ENCODE data around the gene SPATA19.

SPATA19 gene

GRCh38 chr11:133825666-133826065, 19.6 kb downstream of the SPATA19 start (continued):
- TF ChIP-seq ZSCAN18 (tag by site-specific recombination; IDR thresholded peaks at IDR 0.05): no peak
- TF ChIP-seq ZNF768 (tag by site-specific recombination; IDR thresholded peaks at IDR 0.05): no peak
- TF ChIP-seq ZNF621 (tag by site-specific recombination; IDR thresholded peaks at IDR 0.05): no peak

- POLR2A ChIA-PET: no interaction called here
Observed at GRCh38 chr11:133825156-133825555, 20.2 kb downstream of the SPATA19 start.

More at GRCh38 chr11:133825156-133825555, 20.2 kb downstream of the SPATA19 start:
- CTCF ChIA-PET: no interaction called here
- Histone ChIP-seq H3K4me3 (ENCODE audit: low read depth, low read length) (no peak overlapping the region), H3K27ac (ENCODE audit: extremely low read depth, low read depth, low read length) (no peak overlapping the region), H3K36me3 (ENCODE audit: control insufficient read depth in 2 of 2, insufficient read depth in 1 of 2, low read length in 2 of 2) (no peaks in the 10 kb centered on the region), H3K9me3 (ENCODE audit: control insufficient read depth, insufficient read depth, low read depth, low read length) (no peaks in the 10 kb centered on the region), H3K4me1 (ENCODE audit: control insufficient read depth, insufficient read depth, low read length) (no peaks in the 10 kb centered on the region)
- TF ChIP-seq ZEB2 (tag by site-specific recombination; IDR thresholded peaks at IDR 0.05) (no peak), PBX3 (CRISPR knock-in tag; IDR thresholded peaks at IDR 0.05) (no peak), ZNF391 (tag by site-specific recombination; IDR thresholded peaks at IDR 0.05; ENCODE audit: borderline replicate concordance, low read depth) (no peak), INSM2 (tag by site-specific recombination; IDR thresholded peaks at IDR 0.05) (no peak), ZNF416 (tag by site-specific recombination; IDR thresholded peaks at IDR 0.05) (no peak), ZIC2 (tag by site-specific recombination; IDR thresholded peaks at IDR 0.05) (no peak), ATF2 (tag by site-specific recombination; IDR thresholded peaks at IDR 0.05; ENCODE audit: low read depth) (no peak), ZNF10 (tag by site-specific recombination; IDR thresholded peaks at IDR 0.05) (no peak), KLF10 (tag by site-specific recombination; IDR thresholded peaks at IDR 0.05) (no peak), ZBTB44 (tag by site-specific recombination; IDR thresholded peaks at IDR 0.05) (no peak), ZNF747 (tag by site-specific recombination; IDR thresholded peaks at IDR 0.05) (no peak), ZNF26 (tag by site-specific recombination; IDR thresholded peaks at IDR 0.05) (no peak), ZNF132 (tag by site-specific recombination; IDR thresholded peaks at IDR 0.05; ENCODE audit: borderline replicate concordance) (no peak), ZNF530 (tag by site-specific recombination; IDR thresholded peaks at IDR 0.05; ENCODE audit: low read depth) (no peak), ZSCAN18 (tag by site-specific recombination; IDR thresholded peaks at IDR 0.05) (no peak), ZBTB48 (tag by site-specific recombination; IDR thresholded peaks at IDR 0.05) (no peak), ZNF155 (tag by site-specific recombination; IDR thresholded peaks at IDR 0.05) (no peak), MEIS1 (CRISPR knock-in tag; IDR thresholded peaks at IDR 0.05; ENCODE audit: borderline replicate concordance) (no peak)

All from HEK293 (cell line).